ENCODE data around the gene PHACTR1.

GRCh38 chr6:12675931-12676330, 40.6 kb upstream of the PHACTR1 start:
- TF ChIP-seq NFYB (CRISPR knock-in tag; conservative IDR thresholded peaks at IDR 0.05; ENCODE audit: low read depth) (no peak), CREB1 (CRISPR knock-in tag; IDR thresholded peaks at IDR 0.05) (no peak), ATF2 (CRISPR knock-in tag; IDR thresholded peaks at IDR 0.05; ENCODE audit: borderline replicate concordance, low read depth) (no peak), MAX (CRISPR knock-in tag; IDR thresholded peaks at IDR 0.05) (no peak), GABPB1 (CRISPR knock-in tag; IDR thresholded peaks at IDR 0.05) (no peak), CTCF (IDR thresholded peaks at IDR 0.05) (no peak), JUN (CRISPR knock-in tag; IDR thresholded peaks at IDR 0.05) (no peak), ESRRA (CRISPR knock-in tag; IDR thresholded peaks at IDR 0.05; ENCODE audit: borderline replicate concordance) (no peak), ZNF138 (CRISPR knock-in tag; conservative IDR thresholded peaks at IDR 0.05) (no peak), IRF1 (CRISPR knock-in tag; IDR thresholded peaks at IDR 0.05) (no peak), ATF6 (CRISPR knock-in tag; IDR thresholded peaks at IDR 0.05) (no peak), USF2 (CRISPR knock-in tag; IDR thresholded peaks at IDR 0.05) (no peak), USF1 (CRISPR knock-in tag; IDR thresholded peaks at IDR 0.05) (no peak), ZNF423 (CRISPR knock-in tag; IDR thresholded peaks at IDR 0.05) (no peak)

Measured in WTC11 (cell line).